ENCODE data around the gene EDNRA.

Gene EDNRA

GRCh38 chr4:147498031-147498660 is 17.2 kb downstream of the EDNRA start:
- DNase-seq: no peak

GRCh38 chr4:147508346-147508745 is 27.4 kb downstream of the EDNRA start:
- DNase-seq: no peak

GRCh38 chr4:147509386-147509785 is 28.5 kb downstream of the EDNRA start:
- no peak for DNase-seq

GRCh38 chr4:147510962-147511668 is 30.2 kb downstream of the EDNRA start:
- no peak for DNase-seq

GRCh38 chr4:147513091-147513490 is 32.2 kb downstream of the EDNRA start:
- DNase-seq: no peak

- DNase-seq: no peak
These were observed 33.1 kb downstream of the EDNRA start for GRCh38 chr4:147513952-147514351.

- no peak for DNase-seq
These were observed 34.5 kb downstream of the EDNRA start for GRCh38 chr4:147515220-147515936.

- DNase-seq: no peak
These were observed 35.2 kb downstream of the EDNRA start for GRCh38 chr4:147516133-147516532.

GRCh38 chr4:147518086-147518485 is 37.2 kb downstream of the EDNRA start:
- DNase-seq: no peak

GRCh38 chr4:147518846-147519767 is 38.2 kb downstream of the EDNRA start:
- no peak for DNase-seq

GRCh38 chr4:147524601-147525000 is 43.7 kb downstream of the EDNRA start:
- no peak for DNase-seq

- no peak for DNase-seq
These were observed 44.8 kb downstream of the EDNRA start for GRCh38 chr4:147525494-147526271.

- no peak for DNase-seq
These were observed 45.4 kb downstream of the EDNRA start for GRCh38 chr4:147526272-147526654.

- DNase-seq: no peak
These were observed 47.2 kb downstream of the EDNRA start for GRCh38 chr4:147528054-147528453.

- no peak for DNase-seq
These were observed 49.2 kb downstream of the EDNRA start for GRCh38 chr4:147530134-147530533.

GRCh38 chr4:147530723-147531122 is 49.8 kb downstream of the EDNRA start:
- no peak for DNase-seq

GRCh38 chr4:147532896-147533295 is 52.0 kb downstream of the EDNRA start:
- DNase-seq: no peak

- DNase-seq: no peak
These were observed 52.4 kb downstream of the EDNRA start for GRCh38 chr4:147533331-147533730.

GRCh38 chr4:147535124-147535523 is 54.2 kb downstream of the EDNRA start:
- no peak for DNase-seq

- no peak for DNase-seq
These were observed 57.8 kb downstream of the EDNRA start for GRCh38 chr4:147538711-147539110.

- no peak for DNase-seq
These were observed 59.1 kb downstream of the EDNRA start for GRCh38 chr4:147539959-147540358.

Data from NCI-H2107 (cell line).